Measurements from ENCODE around the gene NKD2. TPM values are rescaled to one million over a fixed set of nuclear protein-coding genes. Genes with fewer than 3 reads are reported as not detected.

Gene NKD2
- total and polyA plus RNA-seq, 2 experiments from 2014 or later, result 9.0 to 11.9 TPM

- Mint-ChIP-seq H3K4me3 (no peak overlapping the region), H3K27ac (no peak overlapping the region), H3K36me3 (ENCODE audit: low read depth) (peaks cover 49% of the 10 kb centered on the region), H3K27me3 (ENCODE audit: insufficient read depth, low read depth, poor library complexity) (peaks cover 14% of the 10 kb centered on the region), H3K4me1 (no peaks in the 10 kb centered on the region), H3K9me3 (peaks cover 71% of the 10 kb centered on the region)
- no peaks in the 10 kb centered on the region for H3F3A ChIP-seq (replicated peaks; ENCODE audit: low read depth)
- H3K36me3 ChIP-seq (ENCODE audit: insufficient read depth), result no peaks in the 10 kb centered on the region
- H3K27me3 ChIP-seq (ENCODE audit: insufficient read depth), result no peaks in the 10 kb centered on the region
- no peak for ATAC-seq
- H3K4me2 ChIP-seq, result no peak overlapping the region
- DNase-seq (ENCODE audit: low spot score), result no peak
- no peak overlapping the region for H2AFZ ChIP-seq
- TF ChIP-seq, protein P1, sequence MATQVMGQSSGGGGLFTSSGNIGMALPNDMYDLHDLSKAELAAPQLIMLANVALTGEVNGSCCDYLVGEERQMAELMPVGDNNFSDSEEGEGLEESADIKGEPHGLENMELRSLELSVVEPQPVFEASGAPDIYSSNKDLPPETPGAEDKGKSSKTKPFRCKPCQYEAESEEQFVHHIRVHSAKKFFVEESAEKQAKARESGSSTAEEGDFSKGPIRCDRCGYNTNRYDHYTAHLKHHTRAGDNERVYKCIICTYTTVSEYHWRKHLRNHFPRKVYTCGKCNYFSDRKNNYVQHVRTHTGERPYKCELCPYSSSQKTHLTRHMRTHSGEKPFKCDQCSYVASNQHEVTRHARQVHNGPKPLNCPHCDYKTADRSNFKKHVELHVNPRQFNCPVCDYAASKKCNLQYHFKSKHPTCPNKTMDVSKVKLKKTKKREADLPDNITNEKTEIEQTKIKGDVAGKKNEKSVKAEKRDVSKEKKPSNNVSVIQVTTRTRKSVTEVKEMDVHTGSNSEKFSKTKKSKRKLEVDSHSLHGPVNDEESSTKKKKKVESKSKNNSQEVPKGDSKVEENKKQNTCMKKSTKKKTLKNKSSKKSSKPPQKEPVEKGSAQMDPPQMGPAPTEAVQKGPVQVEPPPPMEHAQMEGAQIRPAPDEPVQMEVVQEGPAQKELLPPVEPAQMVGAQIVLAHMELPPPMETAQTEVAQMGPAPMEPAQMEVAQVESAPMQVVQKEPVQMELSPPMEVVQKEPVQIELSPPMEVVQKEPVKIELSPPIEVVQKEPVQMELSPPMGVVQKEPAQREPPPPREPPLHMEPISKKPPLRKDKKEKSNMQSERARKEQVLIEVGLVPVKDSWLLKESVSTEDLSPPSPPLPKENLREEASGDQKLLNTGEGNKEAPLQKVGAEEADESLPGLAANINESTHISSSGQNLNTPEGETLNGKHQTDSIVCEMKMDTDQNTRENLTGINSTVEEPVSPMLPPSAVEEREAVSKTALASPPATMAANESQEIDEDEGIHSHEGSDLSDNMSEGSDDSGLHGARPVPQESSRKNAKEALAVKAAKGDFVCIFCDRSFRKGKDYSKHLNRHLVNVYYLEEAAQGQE (IDR thresholded peaks at IDR 0.05; ENCODE audit: unreplicated experiment), result no peak
- TF ChIP-seq NANOG (IDR thresholded peaks at IDR 0.05; ENCODE audit: borderline replicate concordance) (no peak), ETS1 (IDR thresholded peaks at IDR 0.05) (no peak), ZNF331 (CRISPR knock-in tag; IDR thresholded peaks at IDR 0.05; ENCODE audit: low read depth) (no peak), CTCF (conservative IDR thresholded peaks at IDR 0.05; ENCODE audit: low read depth in 2 of 2) (no peak)
- H3K79me2 ChIP-seq (replicated peaks; ENCODE audit: insufficient read depth), result no peaks in the 10 kb centered on the region
- no peak overlapping the region for H3K4me3 ChIP-seq
- H3K4me1 ChIP-seq (ENCODE audit: insufficient read depth), result no peaks in the 10 kb centered on the region
- H4K20me1 ChIP-seq (replicated peaks; ENCODE audit: insufficient read depth), result no peaks in the 10 kb centered on the region
- H3K27ac ChIP-seq (ENCODE audit: low read depth), result no peak overlapping the region
- no peaks in the 10 kb centered on the region for H3K9me2 ChIP-seq (ENCODE audit: insufficient read depth)
Observed at GRCh38 chr5:1044117-1044516, 35.5 kb downstream of the NKD2 start.

DNA sequence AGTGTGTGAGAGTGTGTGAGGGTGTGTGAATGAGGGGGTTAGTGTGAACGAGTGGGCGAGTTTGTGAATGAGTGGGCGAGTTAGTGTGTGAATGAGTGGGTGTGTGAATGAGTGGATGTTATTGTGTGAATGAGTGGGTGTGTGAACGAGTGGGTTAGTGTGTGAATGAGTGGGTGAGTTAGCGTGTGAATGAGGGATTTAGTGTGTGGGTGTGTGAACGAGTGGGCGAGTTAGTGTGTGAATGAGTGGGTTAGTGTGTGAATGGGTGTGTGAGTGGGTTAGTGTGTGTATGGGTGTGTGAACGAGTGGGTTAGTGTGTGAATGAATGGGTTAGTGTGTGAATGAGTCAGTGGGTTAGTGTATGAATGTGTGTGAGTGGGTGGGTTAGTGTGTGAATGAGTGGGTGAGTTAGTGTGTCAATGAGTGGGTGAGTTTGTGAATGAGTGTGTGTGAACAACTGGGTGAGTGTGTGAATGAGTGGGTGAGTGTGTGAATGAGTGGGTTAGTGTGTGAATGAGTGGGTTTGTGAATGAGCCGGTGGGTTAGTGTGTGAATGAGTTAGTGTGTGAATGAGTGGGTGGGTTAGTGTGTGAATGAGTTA lies 37.5 kb downstream of the NKD2 start:
- Mint-ChIP-seq H3K27ac (no peak overlapping the region), H3K4me1 (no peaks in the 10 kb centered on the region), H3K36me3 (ENCODE audit: low read depth) (peaks cover 37% of the 10 kb centered on the region), H3K9me3 (peaks cover 57% of the 10 kb centered on the region), H3K4me3 (no peak overlapping the region), H3K27me3 (ENCODE audit: insufficient read depth, low read depth, poor library complexity) (peaks cover 21% of the 10 kb centered on the region)
- Histone ChIP-seq H3K4me1 (ENCODE audit: insufficient read depth) (no peaks in the 10 kb centered on the region), H3K27me3 (ENCODE audit: insufficient read depth) (no peaks in the 10 kb centered on the region), H3F3A (replicated peaks; ENCODE audit: low read depth) (no peaks in the 10 kb centered on the region), H3K27ac (ENCODE audit: low read depth) (no peak overlapping the region), H3K4me2 (no peak overlapping the region), H2AFZ (no peak overlapping the region), H3K4me3 (no peak overlapping the region), H3K36me3 (ENCODE audit: insufficient read depth) (no peaks in the 10 kb centered on the region), H3K9me2 (ENCODE audit: insufficient read depth) (no peaks in the 10 kb centered on the region), H3K79me2 (replicated peaks; ENCODE audit: insufficient read depth) (no peaks in the 10 kb centered on the region), H4K20me1 (replicated peaks; ENCODE audit: insufficient read depth) (no peaks in the 10 kb centered on the region)
- ATAC-seq (no peak), DNase-seq (ENCODE audit: low spot score) (no peak)
- TF ChIP-seq JUNB (IDR thresholded peaks at IDR 0.05; ENCODE audit: unreplicated experiment) (no peak), STAT1 (IDR thresholded peaks at IDR 0.05; ENCODE audit: unreplicated experiment) (no peak), NANOG (IDR thresholded peaks at IDR 0.05; ENCODE audit: borderline replicate concordance) (no peak), CTCF (conservative IDR thresholded peaks at IDR 0.05; ENCODE audit: low read depth in 2 of 2) (no peak)
- TF ChIP-seq, protein P1 (IDR thresholded peaks at IDR 0.05; ENCODE audit: unreplicated experiment), result no peak

Measured in GM23338 (cell line).